Activated CD8-positive, alpha-beta T cell treated with anti-CD3 and anti-CD28 coated beads for 36 hours (primary cell): ENCODE measurements around the gene TBC1D22A. TPM values are rescaled to one million over a fixed set of nuclear protein-coding genes. Genes with fewer than 3 reads are reported as not detected.

Experiments used
- ATAC-seq: fragments of 200-7000 bp; cut with Tn5 transposase; one replicate; pipeline ENCODE4 v1.10.0; 2021; ENCODE audit warnings: mild to moderate bottlenecking, moderate library complexity
- CTCF ChIA-PET: fragments of 350-600 bp; sonication (Branson Sonifier 250); formaldehyde crosslinking; loops from one replicate; lab custom pipeline; 2021; ENCODE audit warnings: antibody characterized with exemption; lab: Charles Lee
- POLR2A ChIA-PET: fragments of 350-600 bp; sonication (Branson Sonifier 250); formaldehyde crosslinking; loops from one replicate; lab custom pipeline; 2021; ENCODE audit warnings: antibody characterized with exemption; lab: Charles Lee
- DNase-seq: peaks from one replicate; pipeline ENCODE4 v3.0.0-alpha.2; 2020
- H3K27ac Mint-ChIP-seq: one replicate; pipeline ENCODE4 v1.8.0; 2021; ENCODE audit warnings: mild to moderate bottlenecking, mixed read lengths
- H3K27me3 Mint-ChIP-seq: one replicate; pipeline ENCODE4 v1.8.0; 2021; ENCODE audit warnings: mixed read lengths
- H3K36me3 Mint-ChIP-seq: one replicate; pipeline ENCODE4 v1.8.0; 2021; ENCODE audit warnings: low read depth, mixed read lengths
- H3K4me1 Mint-ChIP-seq: one replicate; pipeline ENCODE4 v1.8.0; 2021; ENCODE audit warnings: low read depth, mixed read lengths
- H3K4me3 Mint-ChIP-seq: one replicate; pipeline ENCODE4 v1.8.0; 2021; ENCODE audit warnings: mild to moderate bottlenecking, moderate library complexity, mixed read lengths
- H3K9me3 Mint-ChIP-seq: one replicate; pipeline ENCODE4 v1.8.0; 2021; ENCODE audit warnings: mixed read lengths
- CTCF ChIP-seq: fragments of 200-600 bp; IDR thresholded peaks from one replicate; pipeline ENCODE4 v1.8.0; 2022; ENCODE audit warnings: antibody characterized with exemption, mild to moderate bottlenecking
- intact Hi-C: fragments of 100-400 bp; cut with micrococcal nuclease; formaldehyde crosslinking; loops from one replicate; pipeline ENCODE4 v1.10.0; 2022
- total RNA-seq, 2 experiments: library from RNA; stranded (reverse); gene quantifications; one replicate each; pipeline ENCODE4 v1.2.3, GENCODE V29; 2021

The TBC1D22A gene
- total RNA-seq, 2 experiments from 2014 or later = 41.0 to 42.8 TPM

DNA sequence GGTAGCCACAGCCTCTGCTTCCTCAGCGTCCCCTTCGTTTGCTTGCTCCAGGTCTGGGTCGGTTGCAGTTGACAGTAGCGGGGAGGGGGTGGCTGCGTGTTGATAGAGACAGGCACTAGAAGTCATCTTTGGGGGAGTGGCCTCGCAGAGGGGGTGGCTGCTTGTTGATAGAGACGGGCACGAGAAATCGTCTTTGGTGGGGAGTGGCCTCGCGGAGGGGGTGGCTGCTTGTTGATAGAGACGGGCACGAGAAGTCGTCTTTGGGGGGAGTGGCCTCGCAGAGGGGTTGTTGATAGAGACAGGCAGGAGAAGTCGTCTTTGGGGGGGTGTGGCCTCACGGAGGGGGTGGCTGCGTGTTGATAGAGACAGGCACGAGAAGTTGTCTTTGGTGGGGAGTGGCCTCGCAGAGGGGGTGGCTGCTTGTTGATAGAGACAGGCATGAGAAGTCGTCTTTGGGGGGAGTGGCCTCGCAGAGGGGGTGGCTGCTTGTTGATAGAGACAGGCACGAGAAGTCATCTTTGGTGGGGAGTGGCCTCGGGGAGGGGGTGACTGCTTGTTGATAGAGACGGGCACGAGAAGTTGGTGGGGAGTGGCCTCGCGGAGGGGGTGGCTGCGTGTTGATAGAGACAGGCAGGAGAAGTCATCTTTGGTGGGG, 328.3 kb downstream of the TBC1D22A start:
- DNase-seq (peak; percentile 49), ATAC-seq (peak; percentile 13)
- H3K27me3 Mint-ChIP-seq = no peaks in the 10 kb centered on the region
- ChIA-PET POLR2A (interaction anchor here (0.6 kb wide), 1 partner anchor 1023 kb away, joined by 4 read pairs; no protein-coding TSS in a partner anchor), CTCF (no interaction called here)
- peaks cover 4% of the 10 kb centered on the region for H3K9me3 Mint-ChIP-seq
- peaks cover 14% of the 10 kb centered on the region for H3K36me3 Mint-ChIP-seq
- H3K4me3 Mint-ChIP-seq = peak overlapping the region; percentile 51
- intact Hi-C loops = no loop called here
- H3K4me1 Mint-ChIP-seq = peaks cover 40% of the 10 kb centered on the region
- peak overlapping the region; percentile 28 for H3K27ac Mint-ChIP-seq
- no peak for TF ChIP-seq CTCF

GRCh38 chr22:47091246-47091651, 328.8 kb downstream of the TBC1D22A start:
- intact Hi-C loops = no loop called here
- Mint-ChIP-seq H3K9me3 (peaks cover 4% of the 10 kb centered on the region), H3K36me3 (peaks cover 14% of the 10 kb centered on the region), H3K27me3 (no peaks in the 10 kb centered on the region), H3K27ac (peak overlapping the region; percentile 28), H3K4me3 (peak overlapping the region; percentile 51), H3K4me1 (peaks cover 37% of the 10 kb centered on the region)
- TF ChIP-seq CTCF = no peak
- ATAC-seq (peak; percentile 30), DNase-seq (no peak)
- CTCF ChIA-PET = no interaction called here
- POLR2A ChIA-PET = interaction anchor here (0.6 kb wide), 1 partner anchor 1023 kb away, joined by 4 read pairs; no protein-coding TSS in a partner anchor

- Mint-ChIP-seq H3K27ac (no peak overlapping the region), H3K4me1 (peaks cover 40% of the 10 kb centered on the region), H3K36me3 (peaks cover 14% of the 10 kb centered on the region), H3K4me3 (no peak overlapping the region), H3K9me3 (peaks cover 4% of the 10 kb centered on the region), H3K27me3 (no peaks in the 10 kb centered on the region)
- ATAC-seq = no peak
- TF ChIP-seq CTCF = no peak
- POLR2A ChIA-PET = no interaction called here
- DNase-seq = no peak
- CTCF ChIA-PET = no interaction called here
- intact Hi-C loops = no loop called here
Observed at GRCh38 chr22:47091921-47092700, 329.7 kb downstream of the TBC1D22A start.

DNA sequence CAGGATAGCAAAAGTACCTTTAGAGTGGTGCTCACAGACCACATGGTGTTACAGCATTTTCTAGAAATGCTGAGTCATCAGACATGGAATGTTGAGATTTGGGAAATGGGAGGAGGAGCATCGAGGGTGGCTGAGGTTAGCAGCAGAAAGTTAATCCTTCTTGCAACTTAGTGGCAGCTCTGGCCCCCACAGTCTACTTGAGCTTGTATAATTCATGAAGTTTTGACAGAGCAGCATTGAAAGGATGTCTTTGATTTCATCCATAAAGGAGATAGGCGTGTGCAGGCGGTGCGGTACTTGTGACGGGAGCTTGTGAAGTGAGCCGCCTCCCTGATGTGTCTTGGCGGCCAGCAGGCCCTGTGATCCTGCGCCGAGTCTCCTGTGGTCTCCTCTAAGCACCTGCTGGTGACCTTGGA, 330.5 kb downstream of the TBC1D22A start:
- Mint-ChIP-seq H3K9me3 (peaks cover 4% of the 10 kb centered on the region), H3K36me3 (peaks cover 14% of the 10 kb centered on the region), H3K4me1 (peaks cover 40% of the 10 kb centered on the region), H3K4me3 (no peak overlapping the region), H3K27me3 (no peaks in the 10 kb centered on the region), H3K27ac (no peak overlapping the region)
- ChIA-PET POLR2A (no interaction called here), CTCF (no interaction called here)
- TF ChIP-seq CTCF = no peak
- ATAC-seq (no peak), DNase-seq (no peak)
- intact Hi-C loops = no loop called here

DNA sequence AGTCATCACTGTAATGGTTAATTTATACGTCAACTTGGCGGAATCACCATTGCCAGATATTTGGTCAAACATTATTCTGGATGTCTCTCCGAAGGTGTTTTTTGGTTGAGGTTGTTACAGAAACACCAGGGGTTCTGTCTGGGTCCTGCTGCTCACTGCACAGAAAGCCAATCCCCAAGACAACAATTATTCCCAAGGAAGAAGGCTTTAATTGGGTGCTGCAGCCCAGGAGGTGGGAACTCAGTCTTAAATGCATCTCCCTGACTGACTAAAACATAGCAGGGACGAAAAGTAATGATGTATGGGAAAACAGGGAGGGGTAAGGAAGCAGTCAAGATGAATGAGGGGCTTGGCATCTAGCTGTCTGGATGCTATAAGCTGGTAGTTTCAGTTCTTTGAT, 331.3 kb downstream of the TBC1D22A start:
- no peak for TF ChIP-seq CTCF
- Mint-ChIP-seq H3K27ac (no peak overlapping the region), H3K9me3 (peaks cover 4% of the 10 kb centered on the region), H3K27me3 (no peaks in the 10 kb centered on the region), H3K4me3 (no peak overlapping the region), H3K4me1 (peaks cover 35% of the 10 kb centered on the region), H3K36me3 (peaks cover 14% of the 10 kb centered on the region)
- intact Hi-C loops = no loop called here
- POLR2A ChIA-PET = no interaction called here
- CTCF ChIA-PET = no interaction called here
- DNase-seq = no peak
- no peak for ATAC-seq
